ENCODE data around the gene YAE1.

The YAE1 gene

DNA sequence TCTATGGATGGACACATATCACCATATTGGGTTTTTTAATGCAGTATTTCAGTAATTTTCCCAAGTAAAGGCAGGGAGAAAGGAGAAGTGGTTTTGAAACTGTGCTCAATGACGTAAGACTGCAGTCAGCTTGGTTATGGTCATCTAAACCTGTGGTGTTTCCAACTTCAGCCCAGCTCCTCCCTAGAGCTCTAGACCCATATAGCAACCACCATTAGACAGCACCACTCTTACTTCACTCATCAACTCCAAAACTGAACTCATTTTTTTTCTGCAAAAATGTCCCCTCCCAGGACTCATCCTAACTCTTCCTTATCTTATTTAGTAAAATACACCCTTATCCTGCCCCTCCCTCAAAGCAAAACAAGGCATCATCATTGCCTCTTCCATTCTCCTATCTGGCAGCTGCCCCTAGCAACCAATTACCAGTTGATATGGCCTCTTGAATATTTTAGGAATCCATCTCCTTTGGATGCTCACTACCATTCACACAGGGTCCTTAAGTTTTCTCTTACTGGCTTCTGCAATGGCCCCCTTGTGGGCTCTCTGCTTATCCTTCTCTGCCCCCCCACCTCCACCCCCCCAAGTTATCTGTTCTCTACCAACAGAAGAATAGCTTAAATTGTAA is 55.7 kb downstream of the YAE1 start:
- 0 out of 2 replicates have a peak overlapping the region, but pooled peaks have one; percentile 3 for H3K4me3 ChIP-seq (ENCODE audit: low read depth, low read length)
- TF ChIP-seq, protein P1, sequence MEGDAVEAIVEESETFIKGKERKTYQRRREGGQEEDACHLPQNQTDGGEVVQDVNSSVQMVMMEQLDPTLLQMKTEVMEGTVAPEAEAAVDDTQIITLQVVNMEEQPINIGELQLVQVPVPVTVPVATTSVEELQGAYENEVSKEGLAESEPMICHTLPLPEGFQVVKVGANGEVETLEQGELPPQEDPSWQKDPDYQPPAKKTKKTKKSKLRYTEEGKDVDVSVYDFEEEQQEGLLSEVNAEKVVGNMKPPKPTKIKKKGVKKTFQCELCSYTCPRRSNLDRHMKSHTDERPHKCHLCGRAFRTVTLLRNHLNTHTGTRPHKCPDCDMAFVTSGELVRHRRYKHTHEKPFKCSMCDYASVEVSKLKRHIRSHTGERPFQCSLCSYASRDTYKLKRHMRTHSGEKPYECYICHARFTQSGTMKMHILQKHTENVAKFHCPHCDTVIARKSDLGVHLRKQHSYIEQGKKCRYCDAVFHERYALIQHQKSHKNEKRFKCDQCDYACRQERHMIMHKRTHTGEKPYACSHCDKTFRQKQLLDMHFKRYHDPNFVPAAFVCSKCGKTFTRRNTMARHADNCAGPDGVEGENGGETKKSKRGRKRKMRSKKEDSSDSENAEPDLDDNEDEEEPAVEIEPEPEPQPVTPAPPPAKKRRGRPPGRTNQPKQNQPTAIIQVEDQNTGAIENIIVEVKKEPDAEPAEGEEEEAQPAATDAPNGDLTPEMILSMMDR (IDR thresholded peaks at IDR 0.05; ENCODE audit: low read depth, low read length), result no peak

All from WI38 (cell line).